NT2/D1 (cell line): ENCODE data around the gene ADSS2.

Experiments
- YY1 ChIP-seq: IDR thresholded peaks from 2 replicates; pipeline ENCODE4 v1.6.1; 2011; ENCODE audit not compliant: insufficient read length, insufficient read depth
- ZNF274 ChIP-seq: IDR thresholded peaks from 2 replicates; pipeline ENCODE4 v1.6.1; 2011; ENCODE audit warnings: mild to moderate bottlenecking, low read depth, low read length

GRCh38 chr1:244449936-244450508 is 1.7 kb downstream of the ADSS2 start:
- TF ChIP-seq YY1: no peak
- no peak for TF ChIP-seq ZNF274
